HEK293 (cell line): ENCODE results near the gene PRLR.

Source experiments
- CTCF ChIP-seq: fragments of 450-650 bp; formaldehyde crosslinking; IDR thresholded peaks from 2 replicates; pipeline ENCODE4 v1.5.1; 2016; ENCODE audit warnings: missing biosample characterization, missing genetic modification characterization
- ELK4 ChIP-seq: IDR thresholded peaks from 2 replicates; pipeline ENCODE4 v1.6.1; 2011; ENCODE audit warnings: mild to moderate bottlenecking, low read depth, low read length, borderline replicate concordance
- TRIM28 ChIP-seq: IDR thresholded peaks from 2 replicates; pipeline ENCODE4 v1.6.1; 2011; ENCODE audit warnings: low read length, control low read depth, borderline replicate concordance
- ZBTB8A ChIP-seq: fragments of 450-650 bp; formaldehyde crosslinking; IDR thresholded peaks from 2 replicates; pipeline ENCODE4 v1.5.1; 2016; ENCODE audit warnings: missing biosample characterization, missing genetic modification characterization
- ZSCAN23 ChIP-seq: fragments of 450-650 bp; formaldehyde crosslinking; IDR thresholded peaks from 2 replicates; pipeline ENCODE4 v1.5.1; 2016; ENCODE audit warnings: missing biosample characterization, missing genetic modification characterization

GRCh38 chr5:35134278-35135030 is 95.8 kb downstream of the PRLR start:
- TF ChIP-seq CTCF (tag by site-specific recombination): no peak
- TF ChIP-seq ELK4: no peak
- TF ChIP-seq ZSCAN23 (tag by site-specific recombination): no peak
- TF ChIP-seq ZBTB8A (tag by site-specific recombination): no peak
- TF ChIP-seq TRIM28: no peak
